Measurements from ENCODE around the gene PHACTR4. TPM values are rescaled to one million over a fixed set of nuclear protein-coding genes. Genes with fewer than 3 reads are reported as not detected.
A peak's percentile ranks its signal among the peaks of the same experiment; 100 is the strongest.

The PHACTR4 gene
- total and polyA plus RNA-seq, 2 of the 13 experiments (the other 11 are each of a cell fraction or from before 2014, with no cell fraction given): 13.9 to 17.1 TPM

DNA sequence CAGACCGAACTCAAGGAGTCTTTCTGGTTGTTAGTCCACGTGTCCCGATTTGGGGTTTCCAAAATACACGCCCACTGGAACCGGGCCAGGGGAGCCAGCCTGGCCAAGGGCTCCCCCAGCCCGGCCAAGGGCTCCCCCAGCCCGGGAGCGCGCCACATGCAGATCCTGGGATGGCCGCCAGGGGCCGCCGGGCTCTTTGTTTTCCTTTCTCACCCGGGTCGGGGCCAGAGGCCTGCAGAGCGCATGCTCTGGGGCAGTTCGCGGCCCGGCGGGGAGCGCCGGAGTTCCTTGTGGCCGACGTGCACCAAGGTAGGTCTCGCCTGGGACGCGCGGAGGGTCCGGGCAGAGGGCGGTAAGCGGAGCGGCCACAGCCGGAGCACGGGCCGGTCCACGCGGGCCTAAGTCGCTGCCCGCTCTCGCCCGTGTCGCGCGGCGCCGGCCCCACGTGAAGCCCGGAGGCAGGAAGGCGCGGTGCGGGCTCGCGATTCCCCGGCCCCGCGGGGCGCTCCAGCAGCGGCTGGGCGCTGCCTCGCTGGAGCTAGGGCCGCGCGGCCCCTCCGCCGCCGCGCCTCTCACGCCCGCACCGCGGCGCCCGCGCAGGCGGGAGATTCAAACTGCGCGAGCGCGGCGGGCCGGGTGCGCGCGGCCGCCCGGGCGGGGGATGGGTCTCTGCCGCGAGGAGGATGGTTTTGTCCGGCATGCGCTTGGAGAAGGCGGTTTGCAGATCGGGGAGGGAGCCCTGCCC is 148.6 kb downstream of the PHACTR4 start (continued):
- TF ChIP-seq ZNF737 (CRISPR knock-in tag; IDR thresholded peaks at IDR 0.05; ENCODE audit: borderline replicate concordance): no peak
- TF ChIP-seq, protein P1, sequence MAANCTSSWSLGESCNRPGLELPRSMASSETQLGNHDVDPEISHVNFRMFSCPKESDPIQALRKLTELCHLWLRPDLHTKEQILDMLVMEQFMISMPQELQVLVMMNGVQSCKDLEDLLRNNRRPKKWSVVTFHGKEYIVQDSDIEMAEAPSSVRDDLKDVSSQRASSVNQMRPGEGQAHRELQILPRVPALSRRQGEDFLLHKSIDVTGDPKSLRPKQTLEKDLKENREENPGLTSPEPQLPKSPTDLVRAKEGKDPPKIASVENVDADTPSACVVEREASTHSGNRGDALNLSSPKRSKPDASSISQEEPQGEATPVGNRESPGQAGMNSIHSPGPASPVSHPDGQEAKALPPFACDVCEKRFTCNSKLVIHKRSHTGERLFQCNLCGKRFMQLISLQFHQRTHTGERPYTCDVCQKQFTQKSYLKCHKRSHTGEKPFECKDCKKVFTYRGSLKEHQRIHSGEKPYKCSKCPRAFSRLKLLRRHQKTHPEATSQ (CRISPR knock-in tag; IDR thresholded peaks at IDR 0.05; ENCODE audit: borderline replicate concordance): no peak
- no peak for TF ChIP-seq ZXDC (CRISPR knock-in tag; IDR thresholded peaks at IDR 0.05)
- TF ChIP-seq, protein P2, sequence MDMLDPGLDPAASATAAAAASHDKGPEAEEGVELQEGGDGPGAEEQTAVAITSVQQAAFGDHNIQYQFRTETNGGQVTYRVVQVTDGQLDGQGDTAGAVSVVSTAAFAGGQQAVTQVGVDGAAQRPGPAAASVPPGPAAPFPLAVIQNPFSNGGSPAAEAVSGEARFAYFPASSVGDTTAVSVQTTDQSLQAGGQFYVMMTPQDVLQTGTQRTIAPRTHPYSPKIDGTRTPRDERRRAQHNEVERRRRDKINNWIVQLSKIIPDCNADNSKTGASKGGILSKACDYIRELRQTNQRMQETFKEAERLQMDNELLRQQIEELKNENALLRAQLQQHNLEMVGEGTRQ (IDR thresholded peaks at IDR 0.05; ENCODE audit: low read depth, low read length): no peak
- TF ChIP-seq, protein P2 (CRISPR knock-in tag; IDR thresholded peaks at IDR 0.05; ENCODE audit: borderline replicate concordance): no peak
- TF ChIP-seq NCOR1 (IDR thresholded peaks at IDR 0.05; ENCODE audit: borderline replicate concordance, low read length): no peak
- no peak for TF ChIP-seq ZNF672 (CRISPR knock-in tag; IDR thresholded peaks at IDR 0.05)
- TF ChIP-seq ZBTB46 (CRISPR knock-in tag; IDR thresholded peaks at IDR 0.05; ENCODE audit: borderline replicate concordance): no peak
- no peak; the same call in 1 of the 2 replicates for TF ChIP-seq RFXAP (CRISPR knock-in tag; IDR thresholded peaks at IDR 0.05; ENCODE audit: borderline replicate concordance)
- no peak for TF ChIP-seq ZIK1 (CRISPR knock-in tag; IDR thresholded peaks at IDR 0.05; ENCODE audit: borderline replicate concordance, low read depth)
- TF ChIP-seq, protein P3, sequence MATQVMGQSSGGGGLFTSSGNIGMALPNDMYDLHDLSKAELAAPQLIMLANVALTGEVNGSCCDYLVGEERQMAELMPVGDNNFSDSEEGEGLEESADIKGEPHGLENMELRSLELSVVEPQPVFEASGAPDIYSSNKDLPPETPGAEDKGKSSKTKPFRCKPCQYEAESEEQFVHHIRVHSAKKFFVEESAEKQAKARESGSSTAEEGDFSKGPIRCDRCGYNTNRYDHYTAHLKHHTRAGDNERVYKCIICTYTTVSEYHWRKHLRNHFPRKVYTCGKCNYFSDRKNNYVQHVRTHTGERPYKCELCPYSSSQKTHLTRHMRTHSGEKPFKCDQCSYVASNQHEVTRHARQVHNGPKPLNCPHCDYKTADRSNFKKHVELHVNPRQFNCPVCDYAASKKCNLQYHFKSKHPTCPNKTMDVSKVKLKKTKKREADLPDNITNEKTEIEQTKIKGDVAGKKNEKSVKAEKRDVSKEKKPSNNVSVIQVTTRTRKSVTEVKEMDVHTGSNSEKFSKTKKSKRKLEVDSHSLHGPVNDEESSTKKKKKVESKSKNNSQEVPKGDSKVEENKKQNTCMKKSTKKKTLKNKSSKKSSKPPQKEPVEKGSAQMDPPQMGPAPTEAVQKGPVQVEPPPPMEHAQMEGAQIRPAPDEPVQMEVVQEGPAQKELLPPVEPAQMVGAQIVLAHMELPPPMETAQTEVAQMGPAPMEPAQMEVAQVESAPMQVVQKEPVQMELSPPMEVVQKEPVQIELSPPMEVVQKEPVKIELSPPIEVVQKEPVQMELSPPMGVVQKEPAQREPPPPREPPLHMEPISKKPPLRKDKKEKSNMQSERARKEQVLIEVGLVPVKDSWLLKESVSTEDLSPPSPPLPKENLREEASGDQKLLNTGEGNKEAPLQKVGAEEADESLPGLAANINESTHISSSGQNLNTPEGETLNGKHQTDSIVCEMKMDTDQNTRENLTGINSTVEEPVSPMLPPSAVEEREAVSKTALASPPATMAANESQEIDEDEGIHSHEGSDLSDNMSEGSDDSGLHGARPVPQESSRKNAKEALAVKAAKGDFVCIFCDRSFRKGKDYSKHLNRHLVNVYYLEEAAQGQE (IDR thresholded peaks at IDR 0.05; ENCODE audit: borderline replicate concordance in 1 of 2, low read depth in 1 of 2, low read length in 2 of 2): peak in 1 of 2 experiments; percentile 16; a peak in 1 of 4 replicates
